ENCODE data around the gene SNTB2.

Gene SNTB2

GRCh38 chr16:69340095-69340644 is 153.2 kb downstream of the SNTB2 start:
- DNase-seq (ENCODE audit: low read depth in 2 of 2) = no peak

- DNase-seq (ENCODE audit: low read depth in 2 of 2) = no peak
Measured at GRCh38 chr16:69344171-69344570, 157.2 kb downstream of the SNTB2 start.

GRCh38 chr16:69345923-69346322 is 159.0 kb downstream of the SNTB2 start:
- DNase-seq (ENCODE audit: low read depth in 2 of 2) = no peak

GRCh38 chr16:69346683-69347082 is 159.7 kb downstream of the SNTB2 start:
- DNase-seq (ENCODE audit: low read depth in 2 of 2) = no peak

- no peak for DNase-seq (ENCODE audit: low read depth in 2 of 2)
Measured at GRCh38 chr16:69348222-69348621, 161.3 kb downstream of the SNTB2 start.

- no peak for DNase-seq (ENCODE audit: low read depth in 2 of 2)
Measured at GRCh38 chr16:69349536-69349935, 162.6 kb downstream of the SNTB2 start.

GRCh38 chr16:69350536-69351133 is 163.7 kb downstream of the SNTB2 start:
- DNase-seq (ENCODE audit: low read depth in 2 of 2) = no peak

- DNase-seq (ENCODE audit: low read depth in 2 of 2) = no peak
Measured at GRCh38 chr16:69351309-69352027, 164.5 kb downstream of the SNTB2 start, which contains the start of gene TMED6. Gene TMED6, minus strand, starts transcription at chr16:69351786. Its CDS starts 33 bp downstream, at chr16:69351753.

Data from stimulated activated CD8-positive, alpha-beta memory T cell treated with anti-CD3 and anti-CD28 coated beads, Interleukin-7, amount 100 ng/mL, for 1 hour (primary cell).